Hepatocyte (in vitro differentiated cells): ENCODE results near the gene OR8B3.
A peak's percentile ranks its signal among the peaks of the same experiment; 100 is the strongest.

ENCODE experiments used
- EZH2 ChIP-seq: fragments of 200-600 bp; sonication (generic); IDR thresholded peaks from 2 replicates; pipeline ENCODE4 v1.6.1; 2016; ENCODE audit warnings: antibody characterized with exemption, mild to moderate bottlenecking, borderline replicate concordance
- EZH2phosphoT487 ChIP-seq: fragments of 200-600 bp; sonication (generic); IDR thresholded peaks from one replicate; pipeline ENCODE4 v1.6.1; 2018; ENCODE audit warnings: antibody characterized with exemption, mild to moderate bottlenecking, low read depth, moderate library complexity; ENCODE audit not compliant: unreplicated experiment, severe bottlenecking
- TF ChIP-seq, protein P1 (sequence below): fragments of 200-600 bp; sonication (generic); IDR thresholded peaks from 2 replicates; pipeline ENCODE4 v1.5.1; 2016; ENCODE audit warnings: antibody characterized with exemption, mild to moderate bottlenecking; ENCODE audit not compliant: poor library complexity

DNA sequence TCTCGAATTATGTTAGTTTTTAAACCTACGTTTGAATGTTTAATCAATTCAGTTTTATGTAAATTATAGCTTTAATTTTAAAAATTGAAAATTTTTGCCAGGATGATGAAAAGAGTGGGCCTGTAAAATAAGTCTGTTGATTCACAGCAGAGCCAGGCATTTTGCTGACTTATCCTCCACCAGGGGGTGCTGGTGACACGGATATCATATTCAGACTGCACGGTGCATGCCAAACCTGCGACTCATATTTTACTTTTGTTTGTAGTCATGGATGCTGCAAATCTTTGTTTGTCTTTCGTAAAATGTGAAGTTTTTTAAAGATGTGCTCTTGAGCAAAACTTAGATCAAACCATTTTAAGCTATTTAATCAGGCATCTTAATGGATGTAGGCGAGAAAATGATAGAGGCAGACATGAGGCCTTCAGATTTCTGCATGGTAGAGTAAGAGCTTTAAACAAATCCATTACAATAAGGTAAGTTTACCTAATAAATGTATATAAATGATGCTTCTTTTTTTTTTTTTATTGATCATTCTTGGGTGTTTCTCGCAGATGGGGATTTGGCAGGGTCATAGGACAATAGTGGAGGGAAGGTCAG lies 3.6 kb upstream of the OR8B3 start:
- TF ChIP-seq, protein P1, sequence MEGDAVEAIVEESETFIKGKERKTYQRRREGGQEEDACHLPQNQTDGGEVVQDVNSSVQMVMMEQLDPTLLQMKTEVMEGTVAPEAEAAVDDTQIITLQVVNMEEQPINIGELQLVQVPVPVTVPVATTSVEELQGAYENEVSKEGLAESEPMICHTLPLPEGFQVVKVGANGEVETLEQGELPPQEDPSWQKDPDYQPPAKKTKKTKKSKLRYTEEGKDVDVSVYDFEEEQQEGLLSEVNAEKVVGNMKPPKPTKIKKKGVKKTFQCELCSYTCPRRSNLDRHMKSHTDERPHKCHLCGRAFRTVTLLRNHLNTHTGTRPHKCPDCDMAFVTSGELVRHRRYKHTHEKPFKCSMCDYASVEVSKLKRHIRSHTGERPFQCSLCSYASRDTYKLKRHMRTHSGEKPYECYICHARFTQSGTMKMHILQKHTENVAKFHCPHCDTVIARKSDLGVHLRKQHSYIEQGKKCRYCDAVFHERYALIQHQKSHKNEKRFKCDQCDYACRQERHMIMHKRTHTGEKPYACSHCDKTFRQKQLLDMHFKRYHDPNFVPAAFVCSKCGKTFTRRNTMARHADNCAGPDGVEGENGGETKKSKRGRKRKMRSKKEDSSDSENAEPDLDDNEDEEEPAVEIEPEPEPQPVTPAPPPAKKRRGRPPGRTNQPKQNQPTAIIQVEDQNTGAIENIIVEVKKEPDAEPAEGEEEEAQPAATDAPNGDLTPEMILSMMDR = peak; percentile 76
- no peak for TF ChIP-seq EZH2
- TF ChIP-seq EZH2phosphoT487 = no peak
